ENCODE results near the gene CPE.

- no peak for TF ChIP-seq POLR2A (IDR thresholded peaks at IDR 0.05)
- TF ChIP-seq CTCF (IDR thresholded peaks at IDR 0.05): no peak
- no peak for TF ChIP-seq POLR2AphosphoS5 (IDR thresholded peaks at IDR 0.05)
Observed at GRCh38 chr4:165505958-165506837, 127.4 kb downstream of the CPE start.

Data from transverse colon (tissue), 4 donors.